ENCODE measurements around the gene PSPC1.

DNA sequence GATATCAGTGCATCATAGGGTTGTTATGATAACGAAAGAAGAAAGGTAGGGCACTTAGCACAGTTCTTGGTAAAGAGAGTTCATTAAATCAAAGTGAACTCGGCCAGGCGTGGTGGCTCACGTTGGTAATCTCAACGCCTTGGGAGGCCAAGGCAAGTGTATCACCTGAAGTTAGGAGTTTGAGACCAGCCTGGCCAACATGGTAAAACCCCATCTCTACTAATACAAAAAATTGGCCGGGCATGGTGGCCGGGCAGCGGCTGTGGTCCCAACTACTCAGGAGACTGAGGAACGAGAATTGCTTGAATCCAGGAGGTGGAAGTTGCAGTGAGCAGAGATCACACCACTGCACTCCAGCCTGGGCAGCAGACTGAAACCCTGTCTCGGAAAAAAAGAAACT is 19.1 kb downstream of the PSPC1 start:
- TF ChIP-seq, protein P1, sequence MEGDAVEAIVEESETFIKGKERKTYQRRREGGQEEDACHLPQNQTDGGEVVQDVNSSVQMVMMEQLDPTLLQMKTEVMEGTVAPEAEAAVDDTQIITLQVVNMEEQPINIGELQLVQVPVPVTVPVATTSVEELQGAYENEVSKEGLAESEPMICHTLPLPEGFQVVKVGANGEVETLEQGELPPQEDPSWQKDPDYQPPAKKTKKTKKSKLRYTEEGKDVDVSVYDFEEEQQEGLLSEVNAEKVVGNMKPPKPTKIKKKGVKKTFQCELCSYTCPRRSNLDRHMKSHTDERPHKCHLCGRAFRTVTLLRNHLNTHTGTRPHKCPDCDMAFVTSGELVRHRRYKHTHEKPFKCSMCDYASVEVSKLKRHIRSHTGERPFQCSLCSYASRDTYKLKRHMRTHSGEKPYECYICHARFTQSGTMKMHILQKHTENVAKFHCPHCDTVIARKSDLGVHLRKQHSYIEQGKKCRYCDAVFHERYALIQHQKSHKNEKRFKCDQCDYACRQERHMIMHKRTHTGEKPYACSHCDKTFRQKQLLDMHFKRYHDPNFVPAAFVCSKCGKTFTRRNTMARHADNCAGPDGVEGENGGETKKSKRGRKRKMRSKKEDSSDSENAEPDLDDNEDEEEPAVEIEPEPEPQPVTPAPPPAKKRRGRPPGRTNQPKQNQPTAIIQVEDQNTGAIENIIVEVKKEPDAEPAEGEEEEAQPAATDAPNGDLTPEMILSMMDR (IDR thresholded peaks at IDR 0.05): no peak
- TF ChIP-seq POLR2A (IDR thresholded peaks at IDR 0.05): no peak
